ENCODE results near the gene LRMDA.

Gene LRMDA

DNA sequence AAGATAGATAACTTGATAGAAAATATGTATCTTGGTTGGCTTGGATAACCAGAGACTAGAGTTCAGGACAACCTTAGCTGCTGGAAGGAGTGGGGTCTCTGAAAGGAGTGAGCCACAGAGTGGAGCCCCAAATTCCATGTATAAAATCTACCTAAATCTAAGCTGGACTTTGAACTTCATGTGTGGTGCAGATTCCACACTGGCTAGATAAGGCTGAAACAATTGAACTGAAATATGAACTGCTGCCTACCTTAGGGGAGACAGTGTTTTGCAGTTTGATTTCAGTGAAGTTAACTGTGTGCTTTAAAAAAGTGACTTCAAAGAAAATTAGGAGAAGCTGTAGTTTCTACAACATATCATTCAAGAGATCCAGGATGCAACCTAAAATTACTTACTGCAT, 123.9 kb downstream of the LRMDA start:
- TF ChIP-seq, protein P1, sequence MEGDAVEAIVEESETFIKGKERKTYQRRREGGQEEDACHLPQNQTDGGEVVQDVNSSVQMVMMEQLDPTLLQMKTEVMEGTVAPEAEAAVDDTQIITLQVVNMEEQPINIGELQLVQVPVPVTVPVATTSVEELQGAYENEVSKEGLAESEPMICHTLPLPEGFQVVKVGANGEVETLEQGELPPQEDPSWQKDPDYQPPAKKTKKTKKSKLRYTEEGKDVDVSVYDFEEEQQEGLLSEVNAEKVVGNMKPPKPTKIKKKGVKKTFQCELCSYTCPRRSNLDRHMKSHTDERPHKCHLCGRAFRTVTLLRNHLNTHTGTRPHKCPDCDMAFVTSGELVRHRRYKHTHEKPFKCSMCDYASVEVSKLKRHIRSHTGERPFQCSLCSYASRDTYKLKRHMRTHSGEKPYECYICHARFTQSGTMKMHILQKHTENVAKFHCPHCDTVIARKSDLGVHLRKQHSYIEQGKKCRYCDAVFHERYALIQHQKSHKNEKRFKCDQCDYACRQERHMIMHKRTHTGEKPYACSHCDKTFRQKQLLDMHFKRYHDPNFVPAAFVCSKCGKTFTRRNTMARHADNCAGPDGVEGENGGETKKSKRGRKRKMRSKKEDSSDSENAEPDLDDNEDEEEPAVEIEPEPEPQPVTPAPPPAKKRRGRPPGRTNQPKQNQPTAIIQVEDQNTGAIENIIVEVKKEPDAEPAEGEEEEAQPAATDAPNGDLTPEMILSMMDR (IDR thresholded peaks at IDR 0.05; ENCODE audit: insufficient read depth, low read length, poor library complexity, severe bottlenecking), result no peak
- TF ChIP-seq EZH2phosphoT487 (conservative IDR thresholded peaks at IDR 0.05; ENCODE audit: low read length), result no peak
- Histone ChIP-seq H3K79me2 (ENCODE audit: insufficient read depth, low read length) (no peaks in the 10 kb centered on the region), H2AFZ (ENCODE audit: low read depth, low read length, severe bottlenecking) (no peak overlapping the region), H3K4me3 (ENCODE audit: insufficient read depth, low read length, poor library complexity, severe bottlenecking) (no peak overlapping the region), H3K9me2 (replicated peaks; ENCODE audit: insufficient read depth, low read length) (no peaks in the 10 kb centered on the region; the same call in 1 of the 2 replicates), H3K9me3 (ENCODE audit: insufficient read depth, low read length) (no peaks in the 10 kb centered on the region), H3F3A (ENCODE audit: insufficient read depth) (no peaks in the 10 kb centered on the region), H3K4me2 (ENCODE audit: low read depth, low read length, poor library complexity, severe bottlenecking) (no peak overlapping the region), H4K20me1 (ENCODE audit: low read depth, low read length) (no peaks in the 10 kb centered on the region), H3K9ac (ENCODE audit: low read length) (no peak overlapping the region), H3K27me3 (ENCODE audit: low read length) (no peaks in the 10 kb centered on the region), H3K27ac (ENCODE audit: low read depth, low read length) (no peak overlapping the region), H3K36me3 (ENCODE audit: low read length) (no peaks in the 10 kb centered on the region)

DNA sequence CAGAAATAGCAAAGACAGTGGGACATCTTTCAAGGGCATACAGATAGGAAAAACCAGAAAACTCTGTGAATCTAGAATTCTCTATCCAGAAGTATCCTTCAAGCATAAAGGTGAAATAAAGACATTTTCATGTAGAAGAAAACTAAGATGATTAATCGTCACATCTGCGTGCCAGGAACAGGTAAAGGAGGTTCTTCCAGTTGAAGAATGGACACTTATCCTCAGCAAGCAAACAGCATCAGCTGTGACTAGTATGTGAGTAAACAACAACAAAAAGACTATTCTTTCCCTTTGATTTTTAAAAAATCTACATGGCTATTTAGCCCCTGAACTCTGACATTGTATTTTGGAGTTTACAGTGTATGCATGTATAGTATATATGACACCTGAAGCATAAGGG, 124.9 kb downstream of the LRMDA start:
- TF ChIP-seq EZH2phosphoT487 (conservative IDR thresholded peaks at IDR 0.05; ENCODE audit: low read length), result no peak
- TF ChIP-seq, protein P1 (IDR thresholded peaks at IDR 0.05; ENCODE audit: insufficient read depth, low read length, poor library complexity, severe bottlenecking), result no peak
- H3K36me3 ChIP-seq (ENCODE audit: low read length), result no peaks in the 10 kb centered on the region
- no peaks in the 10 kb centered on the region; the same call in 1 of the 2 replicates for H3K9me2 ChIP-seq (replicated peaks; ENCODE audit: insufficient read depth, low read length)
- no peak overlapping the region for H2AFZ ChIP-seq (ENCODE audit: low read depth, low read length, severe bottlenecking)
- no peaks in the 10 kb centered on the region for H3K9me3 ChIP-seq (ENCODE audit: insufficient read depth, low read length)
- H3K4me3 ChIP-seq (ENCODE audit: insufficient read depth, low read length, poor library complexity, severe bottlenecking), result no peak overlapping the region
- H3K4me2 ChIP-seq (ENCODE audit: low read depth, low read length, poor library complexity, severe bottlenecking), result no peak overlapping the region
- no peak overlapping the region for H3K9ac ChIP-seq (ENCODE audit: low read length)
- no peaks in the 10 kb centered on the region for H3F3A ChIP-seq (ENCODE audit: insufficient read depth)
- H3K79me2 ChIP-seq (ENCODE audit: insufficient read depth, low read length), result no peaks in the 10 kb centered on the region
- H3K27ac ChIP-seq (ENCODE audit: low read depth, low read length), result no peak overlapping the region
- no peaks in the 10 kb centered on the region for H4K20me1 ChIP-seq (ENCODE audit: low read depth, low read length)
- no peaks in the 10 kb centered on the region for H3K27me3 ChIP-seq (ENCODE audit: low read length)

DNA sequence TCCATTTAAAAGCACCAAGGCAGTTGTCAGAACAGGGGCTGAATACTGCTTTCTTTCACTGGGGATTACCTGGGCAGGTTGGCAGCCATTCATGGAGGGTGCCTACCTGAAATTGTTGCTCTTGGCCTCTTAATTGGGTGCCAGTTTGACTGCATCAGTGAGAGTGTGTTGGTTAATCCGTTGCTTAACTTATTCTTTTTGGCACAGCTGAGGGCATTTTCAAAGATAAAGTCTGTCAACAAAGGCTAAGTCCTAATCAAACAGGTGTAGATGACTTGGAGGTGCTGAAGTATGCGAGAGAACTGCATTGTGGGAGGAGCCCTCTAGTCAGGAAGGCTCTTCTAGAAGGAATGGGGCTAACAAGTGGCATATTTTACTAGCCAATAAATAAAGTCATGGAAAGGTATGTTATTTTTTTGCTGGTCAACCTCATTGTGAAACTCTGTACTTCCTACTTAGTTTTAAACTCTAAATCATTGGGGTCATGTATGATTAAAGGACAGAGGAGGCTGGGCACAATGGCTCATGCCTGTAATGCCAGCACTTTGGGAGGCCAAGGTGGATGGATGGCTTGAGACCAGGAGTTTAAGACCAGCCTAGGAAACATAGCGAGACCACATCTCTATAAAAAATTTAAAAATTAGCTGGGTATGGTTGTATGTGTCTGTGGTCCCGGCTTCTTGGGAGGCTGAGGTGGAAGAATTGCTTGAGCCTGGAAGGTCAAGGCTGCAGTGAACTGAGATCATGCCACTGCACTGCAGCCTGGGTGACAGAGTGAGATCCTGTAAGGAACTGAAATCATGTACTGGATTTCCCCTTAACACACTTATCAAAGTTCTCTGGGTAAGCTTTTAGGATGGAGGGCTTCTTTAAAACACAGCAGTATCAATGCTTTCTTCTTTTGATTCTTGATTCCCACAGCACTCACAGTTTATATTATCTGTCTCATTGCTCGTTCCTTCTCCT, 134.1 kb downstream of the LRMDA start:
- H2AFZ ChIP-seq (ENCODE audit: low read depth, low read length, severe bottlenecking), result no peak overlapping the region
- no peak overlapping the region for H3K4me2 ChIP-seq (ENCODE audit: low read depth, low read length, poor library complexity, severe bottlenecking)
- TF ChIP-seq, protein P1 (IDR thresholded peaks at IDR 0.05; ENCODE audit: insufficient read depth, low read length, poor library complexity, severe bottlenecking), result no peak
- no peak for TF ChIP-seq EZH2phosphoT487 (conservative IDR thresholded peaks at IDR 0.05; ENCODE audit: low read length)
- no peak overlapping the region for H3K27ac ChIP-seq (ENCODE audit: low read depth, low read length)
- no peaks in the 10 kb centered on the region for H3F3A ChIP-seq (ENCODE audit: insufficient read depth)
- H4K20me1 ChIP-seq (ENCODE audit: low read depth, low read length), result no peaks in the 10 kb centered on the region
- no peak overlapping the region for H3K9ac ChIP-seq (ENCODE audit: low read length)
- H3K9me3 ChIP-seq (ENCODE audit: insufficient read depth, low read length), result no peaks in the 10 kb centered on the region
- H3K4me3 ChIP-seq (ENCODE audit: insufficient read depth, low read length, poor library complexity, severe bottlenecking), result no peak overlapping the region
- no peaks in the 10 kb centered on the region for H3K79me2 ChIP-seq (ENCODE audit: insufficient read depth, low read length)
- H3K36me3 ChIP-seq (ENCODE audit: low read length), result no peaks in the 10 kb centered on the region
- H3K27me3 ChIP-seq (ENCODE audit: low read length), result no peaks in the 10 kb centered on the region
- H3K9me2 ChIP-seq (replicated peaks; ENCODE audit: insufficient read depth, low read length), result no peaks in the 10 kb centered on the region

Data from SU-DHL-6 (cell line).